PC-3 (cell line): Measurements from ENCODE around the gene PIEZO1.

Experiments used
- CTCF ChIP-seq: fragments of 300-600 bp; sonication (generic); conservative IDR thresholded peaks from 2 replicates; pipeline ENCODE4 v1.5.1; 2017; ENCODE audit warnings: antibody characterized with exemption, low read depth, mild to moderate bottlenecking, low read length
- EZH2 ChIP-seq: fragments of 300-600 bp; sonication (generic); IDR thresholded peaks from one replicate; pipeline ENCODE4 v1.6.1; 2017; ENCODE audit warnings: antibody characterized with exemption, mild to moderate bottlenecking, low read length; ENCODE audit not compliant: unreplicated experiment

- no peak for TF ChIP-seq CTCF
- TF ChIP-seq EZH2: no peak
Measured at GRCh38 chr16:88799569-88800276, 14.7 kb upstream of the PIEZO1 start.
